OCI-LY3 (cell line): ENCODE data around the gene ANKRD34C.

ENCODE experiments used
- H2AFZ ChIP-seq: fragments of 200-600, 300-600 bp; shearing (Covaris generic); 2 replicates; pipeline ENCODE4 v1.6.0; 2014; ENCODE audit warnings: antibody characterized with exemption, low read depth, low read length
- H3K27ac ChIP-seq: fragments of 200-600, 300-600 bp; sonication (generic); 2 replicates; pipeline ENCODE4 v1.5.1; 2014; ENCODE audit warnings: mild to moderate bottlenecking, low read length, moderate library complexity, mixed read lengths
- H3K27me3 ChIP-seq: fragments of 200-600, 300-600 bp; sonication (generic); 2 replicates; pipeline ENCODE4 v1.6.1; 2014; ENCODE audit warnings: low read depth, low read length, mixed read lengths
- H3K36me3 ChIP-seq: fragments of 200-600, 300-600 bp; sonication (generic); replicated peaks from 2 replicates; pipeline ENCODE3; 2014; ENCODE audit warnings: low read depth, low read length, mixed read lengths
- H3K4me1 ChIP-seq: fragments of 300-600, 200-600 bp; sonication (generic); 2 replicates; pipeline ENCODE4 v1.6.1; 2014; ENCODE audit warnings: low read length, mixed read lengths
- H3K4me2 ChIP-seq: fragments of 200-600, 300-600 bp; sonication (generic); 2 replicates; pipeline ENCODE4 v1.6.1; 2014; ENCODE audit warnings: low read length, mixed read lengths
- H3K4me3 ChIP-seq: fragments of 300-600, 200-600 bp; sonication (generic); 2 replicates; pipeline ENCODE4 v1.5.1; 2014; ENCODE audit warnings: antibody characterized with exemption, mild to moderate bottlenecking, low read length, moderate library complexity
- H3K79me2 ChIP-seq: fragments of 300-600, 200-600 bp; shearing (Covaris generic); 2 replicates; pipeline ENCODE4 v1.6.1; 2014; ENCODE audit warnings: mild to moderate bottlenecking, low read length, mixed read lengths
- H3K9ac ChIP-seq: fragments of 300-600, 200-600 bp; shearing (Covaris generic); 2 replicates; pipeline ENCODE4 v1.6.0; 2014; ENCODE audit warnings: mild to moderate bottlenecking, low read length, moderate library complexity
- H3K9me3 ChIP-seq: fragments of 200-600, 300-600 bp; shearing (Covaris generic); 2 replicates; pipeline ENCODE4 v1.6.1; 2014; ENCODE audit warnings: low read length, mixed read lengths; ENCODE audit not compliant: insufficient read depth
- H4K20me1 ChIP-seq: fragments of 200-600, 300-600 bp; sonication (generic); 2 replicates; pipeline ENCODE4 v1.6.1; 2016; ENCODE audit warnings: low read length, mixed read lengths; ENCODE audit not compliant: insufficient read depth
- EZH2phosphoT487 ChIP-seq: fragments of 200-600 bp; shearing (Covaris generic); IDR thresholded peaks from 2 replicates; pipeline ENCODE4 v1.6.1; 2018; ENCODE audit warnings: antibody characterized with exemption, mixed run types, low read depth
- TF ChIP-seq, protein P1 (sequence below): fragments of 200-600, 300-600 bp; sonication (generic); IDR thresholded peaks from 2 replicates; pipeline ENCODE4 v1.5.1; 2014; ENCODE audit warnings: antibody characterized with exemption, low read length, low read depth

The ANKRD34C gene

DNA sequence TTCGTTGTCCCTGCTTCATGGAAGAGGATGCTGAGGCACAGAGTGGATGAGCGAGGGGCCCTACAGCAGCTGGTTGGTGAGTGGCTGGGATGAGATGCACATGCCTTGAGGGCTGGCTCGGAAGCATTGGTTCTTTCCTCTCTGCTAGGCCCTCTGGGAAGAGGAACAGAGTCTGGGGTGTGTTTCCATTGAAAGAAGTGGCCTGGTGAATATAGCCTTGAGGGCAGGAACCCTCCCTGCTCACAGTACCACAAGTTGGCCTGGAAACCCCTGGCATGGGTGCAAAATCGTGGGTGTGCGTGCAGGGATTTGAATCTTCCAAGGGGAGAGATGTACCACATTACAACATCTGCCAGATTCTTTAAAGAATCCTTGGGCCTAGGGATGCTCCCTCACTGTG is 37.6 kb upstream of the ANKRD34C start:
- Histone ChIP-seq H3K27me3 (peaks cover 15% of the 10 kb centered on the region; the same call in 1 of the 2 replicates), H3K4me1 (no peaks in the 10 kb centered on the region), H2AFZ (no peak overlapping the region), H3K36me3 (no peaks in the 10 kb centered on the region), H3K9ac (no peak overlapping the region), H3K79me2 (no peaks in the 10 kb centered on the region), H3K9me3 (no peaks in the 10 kb centered on the region), H3K4me2 (no peak overlapping the region), H3K27ac (no peak overlapping the region), H4K20me1 (no peaks in the 10 kb centered on the region), H3K4me3 (no peak overlapping the region)
- TF ChIP-seq, protein P1, sequence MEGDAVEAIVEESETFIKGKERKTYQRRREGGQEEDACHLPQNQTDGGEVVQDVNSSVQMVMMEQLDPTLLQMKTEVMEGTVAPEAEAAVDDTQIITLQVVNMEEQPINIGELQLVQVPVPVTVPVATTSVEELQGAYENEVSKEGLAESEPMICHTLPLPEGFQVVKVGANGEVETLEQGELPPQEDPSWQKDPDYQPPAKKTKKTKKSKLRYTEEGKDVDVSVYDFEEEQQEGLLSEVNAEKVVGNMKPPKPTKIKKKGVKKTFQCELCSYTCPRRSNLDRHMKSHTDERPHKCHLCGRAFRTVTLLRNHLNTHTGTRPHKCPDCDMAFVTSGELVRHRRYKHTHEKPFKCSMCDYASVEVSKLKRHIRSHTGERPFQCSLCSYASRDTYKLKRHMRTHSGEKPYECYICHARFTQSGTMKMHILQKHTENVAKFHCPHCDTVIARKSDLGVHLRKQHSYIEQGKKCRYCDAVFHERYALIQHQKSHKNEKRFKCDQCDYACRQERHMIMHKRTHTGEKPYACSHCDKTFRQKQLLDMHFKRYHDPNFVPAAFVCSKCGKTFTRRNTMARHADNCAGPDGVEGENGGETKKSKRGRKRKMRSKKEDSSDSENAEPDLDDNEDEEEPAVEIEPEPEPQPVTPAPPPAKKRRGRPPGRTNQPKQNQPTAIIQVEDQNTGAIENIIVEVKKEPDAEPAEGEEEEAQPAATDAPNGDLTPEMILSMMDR = no peak
- no peak for TF ChIP-seq EZH2phosphoT487

DNA sequence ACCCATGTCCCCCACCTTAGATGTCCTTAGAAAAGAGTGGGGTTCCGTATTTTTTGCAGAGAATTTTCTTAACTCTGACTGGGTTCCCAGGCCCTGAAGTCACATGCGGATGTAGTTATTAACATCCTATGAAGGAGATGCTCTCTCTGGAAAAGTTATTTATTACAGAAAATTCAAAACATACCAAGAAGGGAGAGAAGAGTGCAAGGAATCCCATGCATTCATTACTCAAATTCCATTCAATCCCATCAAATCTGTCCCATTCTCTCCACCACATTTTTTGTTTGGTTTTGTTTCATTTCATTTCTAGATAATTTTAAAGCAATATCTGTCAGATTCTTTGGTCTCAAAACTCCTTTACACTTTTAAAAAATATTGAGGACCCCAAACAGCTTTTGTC is 34.3 kb upstream of the ANKRD34C start:
- H3K79me2 ChIP-seq = no peaks in the 10 kb centered on the region
- H3K9me3 ChIP-seq = no peaks in the 10 kb centered on the region
- H3K9ac ChIP-seq = no peak overlapping the region
- no peaks in the 10 kb centered on the region for H4K20me1 ChIP-seq
- no peak overlapping the region for H3K27ac ChIP-seq
- H3K27me3 ChIP-seq = peaks cover 19% of the 10 kb centered on the region
- no peak overlapping the region for H3K4me3 ChIP-seq
- H3K4me1 ChIP-seq = no peaks in the 10 kb centered on the region
- H3K36me3 ChIP-seq = no peaks in the 10 kb centered on the region
- TF ChIP-seq, protein P1 = no peak
- no peak for TF ChIP-seq EZH2phosphoT487
- no peak overlapping the region for H2AFZ ChIP-seq
- no peak overlapping the region for H3K4me2 ChIP-seq

GRCh38 chr15:79257454-79257853 is 25.1 kb upstream of the ANKRD34C start:
- peaks cover 8% of the 10 kb centered on the region for H3K27me3 ChIP-seq
- H4K20me1 ChIP-seq = no peaks in the 10 kb centered on the region
- H3K36me3 ChIP-seq = no peaks in the 10 kb centered on the region
- H2AFZ ChIP-seq = no peak overlapping the region
- H3K27ac ChIP-seq = no peak overlapping the region
- no peaks in the 10 kb centered on the region for H3K4me1 ChIP-seq
- H3K4me2 ChIP-seq = no peak overlapping the region
- H3K4me3 ChIP-seq = no peak overlapping the region
- H3K9me3 ChIP-seq = 0 out of 2 replicates have a peak, but pooled peaks cover 5% of the 10 kb centered on the region
- TF ChIP-seq, protein P1 = no peak
- no peaks in the 10 kb centered on the region for H3K79me2 ChIP-seq
- no peak overlapping the region for H3K9ac ChIP-seq

GRCh38 chr15:79261836-79262235 is 20.7 kb upstream of the ANKRD34C start:
- H3K9me3 ChIP-seq = no peaks in the 10 kb centered on the region
- H3K36me3 ChIP-seq = no peaks in the 10 kb centered on the region
- H2AFZ ChIP-seq = no peak overlapping the region
- TF ChIP-seq EZH2phosphoT487 = no peak
- TF ChIP-seq, protein P1 = no peak
- H3K4me2 ChIP-seq = no peak overlapping the region
- H4K20me1 ChIP-seq = no peaks in the 10 kb centered on the region
- no peak overlapping the region for H3K4me3 ChIP-seq
- H3K79me2 ChIP-seq = no peaks in the 10 kb centered on the region
- no peak overlapping the region for H3K27ac ChIP-seq
- no peaks in the 10 kb centered on the region for H3K27me3 ChIP-seq
- no peaks in the 10 kb centered on the region for H3K4me1 ChIP-seq
- no peak overlapping the region for H3K9ac ChIP-seq
